GM12864 (cell line): Measurements from ENCODE around the gene KIF21B.

Experiments
- DNase-seq: peaks from one replicate; pipeline ENCODE4 v3.0.0-alpha.2; 2011; ENCODE audit warnings: low read depth
- H3K4me3 ChIP-seq: 2 replicates; pipeline ENCODE4 v1.5.1; 2011; ENCODE audit warnings: mild to moderate bottlenecking, low read depth, low read length, control low read depth
- TF ChIP-seq, protein P1 (sequence below): IDR thresholded peaks from 2 replicates; pipeline ENCODE4 v1.5.1; 2011; ENCODE audit warnings: low read depth, mild to moderate bottlenecking, moderate library complexity, low read length, control low read depth, inconsistent platforms; ENCODE audit errors: missing control alignments

The KIF21B gene

GRCh38 chr1:201059871-201060555, 36.5 kb upstream of the KIF21B start:
- TF ChIP-seq, protein P1, sequence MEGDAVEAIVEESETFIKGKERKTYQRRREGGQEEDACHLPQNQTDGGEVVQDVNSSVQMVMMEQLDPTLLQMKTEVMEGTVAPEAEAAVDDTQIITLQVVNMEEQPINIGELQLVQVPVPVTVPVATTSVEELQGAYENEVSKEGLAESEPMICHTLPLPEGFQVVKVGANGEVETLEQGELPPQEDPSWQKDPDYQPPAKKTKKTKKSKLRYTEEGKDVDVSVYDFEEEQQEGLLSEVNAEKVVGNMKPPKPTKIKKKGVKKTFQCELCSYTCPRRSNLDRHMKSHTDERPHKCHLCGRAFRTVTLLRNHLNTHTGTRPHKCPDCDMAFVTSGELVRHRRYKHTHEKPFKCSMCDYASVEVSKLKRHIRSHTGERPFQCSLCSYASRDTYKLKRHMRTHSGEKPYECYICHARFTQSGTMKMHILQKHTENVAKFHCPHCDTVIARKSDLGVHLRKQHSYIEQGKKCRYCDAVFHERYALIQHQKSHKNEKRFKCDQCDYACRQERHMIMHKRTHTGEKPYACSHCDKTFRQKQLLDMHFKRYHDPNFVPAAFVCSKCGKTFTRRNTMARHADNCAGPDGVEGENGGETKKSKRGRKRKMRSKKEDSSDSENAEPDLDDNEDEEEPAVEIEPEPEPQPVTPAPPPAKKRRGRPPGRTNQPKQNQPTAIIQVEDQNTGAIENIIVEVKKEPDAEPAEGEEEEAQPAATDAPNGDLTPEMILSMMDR = no peak
- DNase-seq = no peak
- no peak overlapping the region for H3K4me3 ChIP-seq

DNA sequence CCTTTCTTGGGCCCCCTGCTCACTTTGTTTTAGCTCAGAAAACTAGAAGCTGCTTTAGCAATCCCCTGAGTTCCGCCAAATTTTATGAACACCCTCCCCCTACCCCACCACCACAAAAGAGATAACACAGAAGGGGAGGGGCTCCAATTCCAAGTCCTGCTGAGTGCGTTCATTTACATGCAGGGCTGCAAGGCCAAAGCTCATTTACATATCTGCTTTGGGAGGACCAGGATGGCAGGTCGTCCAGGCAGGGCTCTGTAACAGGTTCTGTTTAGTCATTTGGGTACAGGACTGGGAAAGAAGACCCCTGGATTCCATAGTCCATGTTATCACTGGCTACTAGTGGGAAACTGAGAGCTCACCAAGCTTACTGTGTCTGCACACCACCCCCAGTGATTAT, 35.9 kb upstream of the KIF21B start:
- no peak for DNase-seq
- TF ChIP-seq, protein P1 = no peak
- H3K4me3 ChIP-seq = no peak overlapping the region

- no peak for DNase-seq
- H3K4me3 ChIP-seq = no peak overlapping the region
- TF ChIP-seq, protein P1 = no peak
These were observed 30.6 kb upstream of the KIF21B start for GRCh38 chr1:201054091-201054543.

- no peak overlapping the region for H3K4me3 ChIP-seq
- TF ChIP-seq, protein P1 = peak; percentile 35
- DNase-seq = no peak
These were observed 29.8 kb upstream of the KIF21B start for GRCh38 chr1:201053155-201053860.

GRCh38 chr1:201051399-201051798, 27.9 kb upstream of the KIF21B start:
- TF ChIP-seq, protein P1 = no peak
- no peak overlapping the region for H3K4me3 ChIP-seq
- DNase-seq = no peak

- no peak overlapping the region for H3K4me3 ChIP-seq
- DNase-seq = no peak
- TF ChIP-seq, protein P1 = no peak
These were observed 27.2 kb upstream of the KIF21B start for GRCh38 chr1:201050515-201051277.
